ENCODE results near the gene VSTM2B. TPM values are rescaled to one million over a fixed set of nuclear protein-coding genes. Genes with fewer than 3 reads are reported as not detected.
A peak's percentile ranks its signal among the peaks of the same experiment; 100 is the strongest.

Gene VSTM2B
- total RNA-seq, 2 donors from 2014 or later: not detected

DNA sequence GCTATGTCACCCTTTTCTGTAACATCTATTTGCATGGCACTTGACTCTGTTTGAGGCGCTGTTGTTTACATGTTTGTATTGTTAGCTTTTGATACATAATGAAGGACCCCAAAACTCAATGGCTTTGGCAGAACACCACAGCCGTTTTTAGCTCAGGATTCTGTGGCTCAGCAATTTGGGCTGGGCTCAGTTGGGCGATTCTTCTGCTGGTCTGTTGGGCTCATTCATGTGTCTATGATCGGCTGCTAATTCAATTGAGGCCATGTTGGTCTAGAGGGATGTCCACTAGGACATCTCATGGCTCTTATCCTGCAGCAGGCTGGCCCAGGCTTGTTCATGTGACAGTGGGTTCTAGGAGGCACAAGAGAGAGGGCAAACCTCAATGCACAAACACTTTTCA is 33.9 kb downstream of the VSTM2B start:
- Mint-ChIP-seq H3K9me3 (no peaks in the 10 kb centered on the region), H3K27ac (no peak overlapping the region), H3K4me3 (no peak overlapping the region), H3K36me3 (peaks cover 4% of the 10 kb centered on the region), H3K27me3 (peaks cover 29 to 36% of the 10 kb centered on the region in 2 donors), H3K4me1 (ENCODE audit: low read depth in 2 of 2) (no peaks in the 10 kb centered on the region)
- DNase-seq (ENCODE audit: low spot score): no peak
- no peak for ATAC-seq

- Mint-ChIP-seq H3K4me3 (no peak overlapping the region), H3K4me1 (ENCODE audit: low read depth in 2 of 2) (peaks cover 0 to under 1% of the 10 kb centered on the region in 2 donors), H3K36me3 (peaks cover 4% of the 10 kb centered on the region), H3K27me3 (peaks cover 24 to 30% of the 10 kb centered on the region in 2 donors), H3K27ac (no peak overlapping the region), H3K9me3 (no peaks in the 10 kb centered on the region)
- DNase-seq (ENCODE audit: low spot score): no peak
- ATAC-seq: no peak
Observed at GRCh38 chr19:29560313-29561075, 34.7 kb downstream of the VSTM2B start.

GRCh38 chr19:29561601-29562000 is 35.8 kb downstream of the VSTM2B start:
- ATAC-seq: no peak
- no peak for DNase-seq (ENCODE audit: low spot score)
- H3K4me1 Mint-ChIP-seq (ENCODE audit: low read depth in 2 of 2): peaks cover 0 to 8% of the 10 kb centered on the region in 2 donors
- no peak overlapping the region for H3K27ac Mint-ChIP-seq
- H3K9me3 Mint-ChIP-seq: no peaks in the 10 kb centered on the region
- H3K27me3 Mint-ChIP-seq: peaks cover 13 to 21% of the 10 kb centered on the region in 2 donors
- peaks cover 4% of the 10 kb centered on the region for H3K36me3 Mint-ChIP-seq
- no peak overlapping the region for H3K4me3 Mint-ChIP-seq

GRCh38 chr19:29562299-29563297 is 36.8 kb downstream of the VSTM2B start:
- Mint-ChIP-seq H3K27ac (no peak overlapping the region), H3K27me3 (peaks cover 7 to 20% of the 10 kb centered on the region in 2 donors), H3K36me3 (peaks cover 4% of the 10 kb centered on the region), H3K9me3 (no peaks in the 10 kb centered on the region), H3K4me1 (ENCODE audit: low read depth in 2 of 2) (peaks cover 0 to 12% of the 10 kb centered on the region in 2 donors), H3K4me3 (no peak overlapping the region)
- DNase-seq (ENCODE audit: low spot score): no peak
- peak in 1 of 2 donors; percentile 44 for ATAC-seq

GRCh38 chr19:29563486-29564101 is 37.8 kb downstream of the VSTM2B start:
- Mint-ChIP-seq H3K9me3 (no peaks in the 10 kb centered on the region), H3K4me3 (no peak overlapping the region), H3K27me3 (peaks cover 7 to 16% of the 10 kb centered on the region in 2 donors), H3K36me3 (peaks cover 4% of the 10 kb centered on the region), H3K4me1 (ENCODE audit: low read depth in 2 of 2) (peaks cover 0 to 12% of the 10 kb centered on the region in 2 donors), H3K27ac (no peak overlapping the region)
- ATAC-seq: peak in 1 of 2 donors; percentile 8
- DNase-seq (ENCODE audit: low spot score): no peak

GRCh38 chr19:29564574-29565005 is 38.8 kb downstream of the VSTM2B start:
- Mint-ChIP-seq H3K27me3 (peaks cover 11 to 17% of the 10 kb centered on the region in 2 donors), H3K9me3 (no peaks in the 10 kb centered on the region), H3K36me3 (no peaks in the 10 kb centered on the region), H3K4me3 (no peak overlapping the region), H3K4me1 (ENCODE audit: low read depth in 2 of 2) (peaks cover 0 to 12% of the 10 kb centered on the region in 2 donors), H3K27ac (no peak overlapping the region)
- no peak for ATAC-seq
- DNase-seq (ENCODE audit: low spot score): no peak

GRCh38 chr19:29565171-29565570 is 39.4 kb downstream of the VSTM2B start:
- peaks cover 0 to 12% of the 10 kb centered on the region in 2 donors for H3K4me1 Mint-ChIP-seq (ENCODE audit: low read depth in 2 of 2)
- H3K27ac Mint-ChIP-seq: no peak overlapping the region
- H3K9me3 Mint-ChIP-seq: no peaks in the 10 kb centered on the region
- H3K36me3 Mint-ChIP-seq: no peaks in the 10 kb centered on the region
- peaks cover 17 to 19% of the 10 kb centered on the region in 2 donors for H3K27me3 Mint-ChIP-seq
- H3K4me3 Mint-ChIP-seq: no peak overlapping the region
- ATAC-seq (no peak), DNase-seq (ENCODE audit: low spot score) (no peak)

DNA sequence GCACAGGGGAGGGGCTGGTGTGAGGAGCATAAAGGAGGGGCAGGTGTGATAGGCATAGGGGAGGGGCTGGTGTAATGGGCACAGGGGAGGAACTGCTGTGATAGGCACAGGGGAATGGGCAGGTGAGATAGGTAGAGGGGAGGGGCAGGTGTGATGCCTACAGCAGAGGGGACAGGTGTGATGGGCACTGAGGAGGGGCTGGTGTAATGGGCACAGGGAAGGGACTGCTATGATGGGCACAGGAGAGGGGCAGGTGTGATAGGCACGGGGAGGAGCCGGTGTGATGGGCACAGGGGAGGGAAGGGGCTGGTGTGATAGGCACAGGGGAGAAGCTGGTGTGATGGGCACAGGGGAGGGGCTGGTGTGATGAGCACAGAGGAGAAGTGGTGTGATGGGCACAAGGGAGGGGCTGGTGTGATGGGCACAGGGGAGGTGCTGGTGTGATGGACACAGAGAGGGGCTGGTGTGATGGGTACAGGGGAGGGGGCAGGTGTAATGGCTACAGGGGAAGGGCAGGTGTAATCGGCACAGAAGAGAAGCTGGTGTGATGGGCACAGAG is 40.8 kb downstream of the VSTM2B start:
- H3K36me3 Mint-ChIP-seq: no peaks in the 10 kb centered on the region
- H3K27ac Mint-ChIP-seq: no peak overlapping the region
- H3K4me1 Mint-ChIP-seq (ENCODE audit: low read depth in 2 of 2): peaks cover 0 to 12% of the 10 kb centered on the region in 2 donors
- no peak for DNase-seq (ENCODE audit: low spot score)
- H3K27me3 Mint-ChIP-seq: peaks cover 26 to 28% of the 10 kb centered on the region in 2 donors
- H3K4me3 Mint-ChIP-seq: no peak overlapping the region
- ATAC-seq: no peak
- H3K9me3 Mint-ChIP-seq: no peaks in the 10 kb centered on the region

GRCh38 chr19:29567366-29567915 is 41.6 kb downstream of the VSTM2B start:
- ATAC-seq (no peak), DNase-seq (ENCODE audit: low spot score) (no peak)
- Mint-ChIP-seq H3K4me3 (no peak overlapping the region), H3K4me1 (ENCODE audit: low read depth in 2 of 2) (peaks cover 0 to 12% of the 10 kb centered on the region in 2 donors), H3K9me3 (no peaks in the 10 kb centered on the region), H3K27ac (no peak overlapping the region), H3K36me3 (no peaks in the 10 kb centered on the region), H3K27me3 (peaks cover 28 to 34% of the 10 kb centered on the region in 2 donors)

DNA sequence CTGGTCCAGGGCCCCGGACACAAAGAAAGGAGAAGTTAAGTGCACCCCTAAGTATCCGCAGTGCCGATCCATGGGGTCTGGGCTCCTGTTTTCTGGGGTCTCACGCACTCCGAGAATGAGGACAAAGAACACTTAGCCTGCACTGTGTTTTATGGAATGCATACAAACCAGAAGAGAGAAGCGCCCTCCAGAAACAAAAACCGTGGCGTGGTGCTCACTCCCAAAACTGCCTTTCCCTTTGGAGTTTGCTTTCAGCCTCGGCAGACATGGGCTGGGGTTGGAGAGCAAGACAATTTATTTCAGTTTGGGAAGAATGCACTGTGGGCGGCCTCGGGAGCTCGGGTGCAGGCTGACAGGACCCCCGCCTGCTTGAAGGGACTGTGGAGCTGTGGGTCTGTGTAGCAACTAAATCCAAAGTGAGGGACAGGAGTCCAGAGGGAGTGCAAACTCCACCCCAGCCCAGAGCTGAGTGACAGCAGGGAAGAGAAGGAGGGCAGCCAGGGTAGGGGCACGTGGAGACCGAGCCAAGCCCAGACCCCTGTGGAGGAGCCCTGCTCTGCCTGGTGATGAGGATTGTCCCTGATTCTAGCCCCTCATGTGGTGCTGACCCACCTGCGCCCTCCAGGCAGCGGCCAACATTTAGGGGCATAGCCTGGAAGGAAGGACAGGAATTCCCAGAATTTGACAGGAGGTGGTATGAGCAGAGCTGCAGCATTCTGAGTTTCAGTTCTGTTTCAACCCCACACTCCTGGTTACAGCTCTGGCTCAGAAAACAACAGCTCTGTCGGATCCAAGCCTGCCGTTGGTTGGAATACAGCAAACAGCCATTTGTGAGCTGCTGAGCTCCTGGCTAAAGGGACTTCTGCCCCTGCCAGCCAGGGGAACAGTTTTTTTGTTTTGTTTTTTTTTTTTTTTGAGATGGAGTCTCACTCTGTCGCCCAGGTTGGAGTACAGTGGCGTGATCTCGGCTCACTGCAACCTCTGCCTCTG is 42.5 kb downstream of the VSTM2B start:
- H3K4me1 Mint-ChIP-seq (ENCODE audit: low read depth in 2 of 2): peaks cover 0 to 12% of the 10 kb centered on the region in 2 donors
- H3K27me3 Mint-ChIP-seq: peaks cover 28 to 35% of the 10 kb centered on the region in 2 donors
- no peaks in the 10 kb centered on the region for H3K9me3 Mint-ChIP-seq
- H3K4me3 Mint-ChIP-seq: no peak overlapping the region
- DNase-seq (ENCODE audit: low spot score): no peak
- no peaks in the 10 kb centered on the region for H3K36me3 Mint-ChIP-seq
- no peak for ATAC-seq
- H3K27ac Mint-ChIP-seq: no peak overlapping the region

- Mint-ChIP-seq H3K4me3 (no peak overlapping the region), H3K36me3 (no peaks in the 10 kb centered on the region), H3K4me1 (ENCODE audit: low read depth in 2 of 2) (peaks cover 0 to 12% of the 10 kb centered on the region in 2 donors), H3K9me3 (no peaks in the 10 kb centered on the region), H3K27me3 (peaks cover 28 to 43% of the 10 kb centered on the region in 2 donors), H3K27ac (no peak overlapping the region)
- DNase-seq (ENCODE audit: low spot score): no peak
- no peak for ATAC-seq
Observed at GRCh38 chr19:29569038-29569911, 43.5 kb downstream of the VSTM2B start.
